RPMI7951 (cell line): ENCODE measurements around the gene DVL1. TPM values are rescaled to one million over a fixed set of nuclear protein-coding genes. Genes with fewer than 3 reads are reported as not detected.

Experiments used
- DNase-seq: peaks from one replicate; pipeline ENCODE4 v3.0.0-alpha.2; 2012; ENCODE audit warnings: low read depth
- total RNA-seq: library from RNA; depleted of rRNA; stranded (reverse); fragments of >200 nt; shearing (Covaris generic); gene quantifications from 2 replicates; pipeline ENCODE4 v1.2.3, GENCODE V29; 2014

DVL1 gene
- total RNA-seq, 1 experiment from 2014 or later: 24.0 TPM

- no peak for DNase-seq
These were observed 36.5 kb downstream of the DVL1 start for GRCh38 chr1:1312450-1313314.

- DNase-seq: no peak
These were observed 37.8 kb downstream of the DVL1 start for GRCh38 chr1:1311107-1312104.

GRCh38 chr1:1310476-1311053 is 38.7 kb downstream of the DVL1 start:
- DNase-seq: no peak

GRCh38 chr1:1310109-1310385 is 39.2 kb downstream of the DVL1 start:
- no peak for DNase-seq

- no peak for DNase-seq
These were observed 39.7 kb downstream of the DVL1 start for GRCh38 chr1:1309251-1310108.

- no peak for DNase-seq
These were observed 40.4 kb downstream of the DVL1 start for GRCh38 chr1:1308756-1309250.

- peak; percentile 88 for DNase-seq
These were observed 41.1 kb downstream of the DVL1 start, which contains the start of the genes ACAP3 and PUSL1 for GRCh38 chr1:1307923-1308755. ACAP3 (minus strand) TSS chr1:1307930; CDS start chr1:1307815, 115 bp downstream. PUSL1 (plus strand) TSS chr1:1308597; CDS start chr1:1308644, 47 bp downstream.

GRCh38 chr1:1307261-1307922 is 41.8 kb downstream of the DVL1 start:
- peak; percentile 61 for DNase-seq

- no peak for DNase-seq
These were observed 42.5 kb downstream of the DVL1 start for GRCh38 chr1:1306661-1307260.

GRCh38 chr1:1306070-1306660 is 43.1 kb downstream of the DVL1 start:
- DNase-seq: no peak

GRCh38 chr1:1305300-1306069 is 43.7 kb downstream of the DVL1 start:
- DNase-seq: peak; percentile 85

- DNase-seq: peak; percentile 83
These were observed 44.6 kb downstream of the DVL1 start for GRCh38 chr1:1304331-1305299.

GRCh38 chr1:1303736-1304135 is 45.5 kb downstream of the DVL1 start:
- DNase-seq: no peak

- no peak for DNase-seq
These were observed 46.2 kb downstream of the DVL1 start for GRCh38 chr1:1302951-1303509.

- no peak for DNase-seq
These were observed 47.2 kb downstream of the DVL1 start for GRCh38 chr1:1302006-1302430.

GRCh38 chr1:1300352-1300739 is 48.9 kb downstream of the DVL1 start:
- no peak for DNase-seq
